ENCODE data around the gene ZNF423.

DNA sequence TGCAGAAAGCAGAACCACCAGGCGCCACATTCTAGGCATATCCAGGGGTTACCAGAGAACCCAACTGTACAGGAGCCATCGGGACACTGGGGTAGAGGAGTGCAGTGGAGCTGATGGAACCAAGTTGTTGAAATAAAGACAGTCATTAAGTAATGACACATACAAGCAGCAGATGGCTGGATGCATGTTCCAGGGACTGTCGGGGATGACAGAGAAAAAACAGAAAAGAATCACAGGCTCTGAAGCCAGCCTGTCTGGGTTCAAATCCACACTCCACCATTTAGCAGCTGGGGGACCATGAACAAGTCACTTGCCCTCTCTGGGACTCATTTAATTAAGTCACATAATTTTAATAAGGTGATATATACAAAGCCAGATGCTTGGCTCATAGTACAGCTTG lies 117.1 kb downstream of the ZNF423 start:
- TF ChIP-seq, protein P1, sequence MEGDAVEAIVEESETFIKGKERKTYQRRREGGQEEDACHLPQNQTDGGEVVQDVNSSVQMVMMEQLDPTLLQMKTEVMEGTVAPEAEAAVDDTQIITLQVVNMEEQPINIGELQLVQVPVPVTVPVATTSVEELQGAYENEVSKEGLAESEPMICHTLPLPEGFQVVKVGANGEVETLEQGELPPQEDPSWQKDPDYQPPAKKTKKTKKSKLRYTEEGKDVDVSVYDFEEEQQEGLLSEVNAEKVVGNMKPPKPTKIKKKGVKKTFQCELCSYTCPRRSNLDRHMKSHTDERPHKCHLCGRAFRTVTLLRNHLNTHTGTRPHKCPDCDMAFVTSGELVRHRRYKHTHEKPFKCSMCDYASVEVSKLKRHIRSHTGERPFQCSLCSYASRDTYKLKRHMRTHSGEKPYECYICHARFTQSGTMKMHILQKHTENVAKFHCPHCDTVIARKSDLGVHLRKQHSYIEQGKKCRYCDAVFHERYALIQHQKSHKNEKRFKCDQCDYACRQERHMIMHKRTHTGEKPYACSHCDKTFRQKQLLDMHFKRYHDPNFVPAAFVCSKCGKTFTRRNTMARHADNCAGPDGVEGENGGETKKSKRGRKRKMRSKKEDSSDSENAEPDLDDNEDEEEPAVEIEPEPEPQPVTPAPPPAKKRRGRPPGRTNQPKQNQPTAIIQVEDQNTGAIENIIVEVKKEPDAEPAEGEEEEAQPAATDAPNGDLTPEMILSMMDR (IDR thresholded peaks at IDR 0.05): no peak
- no peak for TF ChIP-seq POLR2A (IDR thresholded peaks at IDR 0.05)

Measured in Peyer's patch (tissue), 4 donors.